ENCODE data around the gene MPV17.
"Not testable (repeated sequence)": the region's sequence is repeated elsewhere in the genome, so short reads cannot be mapped to it uniquely, and the experiment has no call there.

The MPV17 gene

GRCh38 chr2:27323596-27324285, 844 bp upstream of the MPV17 start:
- DNase-seq (ENCODE audit: extremely low read depth in 1 of 2, low read depth in 1 of 2): no peak

GRCh38 chr2:27322301-27322765, 564 bp downstream of the MPV17 start:
- no peak for DNase-seq (ENCODE audit: extremely low read depth in 1 of 2, low read depth in 1 of 2)

- DNase-seq (ENCODE audit: extremely low read depth in 1 of 2, low read depth in 1 of 2): no peak
These were observed 1.8 kb downstream of the MPV17 start for GRCh38 chr2:27320958-27321543.

- not testable (repeated sequence) for DNase-seq (ENCODE audit: extremely low read depth in 1 of 2, low read depth in 1 of 2)
These were observed 3.1 kb downstream of the MPV17 start for GRCh38 chr2:27319839-27320238.

GRCh38 chr2:27316655-27317412, 6.1 kb downstream of the MPV17 start:
- no peak for DNase-seq (ENCODE audit: extremely low read depth in 1 of 2, low read depth in 1 of 2)

- DNase-seq (ENCODE audit: extremely low read depth in 1 of 2, low read depth in 1 of 2): no peak
These were observed 7.8 kb downstream of the MPV17 start for GRCh38 chr2:27315122-27315521.

GRCh38 chr2:27314709-27315108, 8.2 kb downstream of the MPV17 start:
- no peak for DNase-seq (ENCODE audit: extremely low read depth in 1 of 2, low read depth in 1 of 2)

GRCh38 chr2:27313882-27314645, 8.8 kb downstream of the MPV17 start:
- DNase-seq (ENCODE audit: extremely low read depth in 1 of 2, low read depth in 1 of 2): no peak

GRCh38 chr2:27312152-27312551, 10.7 kb downstream of the MPV17 start:
- no peak for DNase-seq (ENCODE audit: extremely low read depth in 1 of 2, low read depth in 1 of 2)

- no peak for DNase-seq (ENCODE audit: extremely low read depth in 1 of 2, low read depth in 1 of 2)
These were observed 13.2 kb downstream of the MPV17 start for GRCh38 chr2:27309651-27310050.

GRCh38 chr2:27308359-27308881, 14.5 kb downstream of the MPV17 start, which contains the start of gene UCN:
TSS of gene UCN (minus strand) at chr2:27308445. CDS start at chr2:27307895, 550 bp downstream.
- DNase-seq (ENCODE audit: extremely low read depth in 1 of 2, low read depth in 1 of 2): no peak

- DNase-seq (ENCODE audit: extremely low read depth in 1 of 2, low read depth in 1 of 2): no peak
These were observed 15.1 kb downstream of the MPV17 start for GRCh38 chr2:27307545-27308358.

GRCh38 chr2:27307287-27307544, 15.7 kb downstream of the MPV17 start:
- no peak for DNase-seq (ENCODE audit: extremely low read depth in 1 of 2, low read depth in 1 of 2)

- DNase-seq (ENCODE audit: extremely low read depth in 1 of 2, low read depth in 1 of 2): peak in 1 of 2 donors; percentile 11
These were observed 16.2 kb downstream of the MPV17 start for GRCh38 chr2:27306573-27307286.

- DNase-seq (ENCODE audit: extremely low read depth in 1 of 2, low read depth in 1 of 2): no peak
These were observed 16.8 kb downstream of the MPV17 start for GRCh38 chr2:27306136-27306535.

GRCh38 chr2:27305516-27305915, 17.4 kb downstream of the MPV17 start:
- DNase-seq (ENCODE audit: extremely low read depth in 1 of 2, low read depth in 1 of 2): no peak

GRCh38 chr2:27304488-27305240, 18.2 kb downstream of the MPV17 start:
- DNase-seq (ENCODE audit: extremely low read depth in 1 of 2, low read depth in 1 of 2): no peak

- DNase-seq (ENCODE audit: extremely low read depth in 1 of 2, low read depth in 1 of 2): no peak
These were observed 19.5 kb downstream of the MPV17 start for GRCh38 chr2:27303093-27304025.
